ENCODE data around the gene ADARB1. TPM values are rescaled to one million over a fixed set of nuclear protein-coding genes. Genes with fewer than 3 reads are reported as not detected.

Gene ADARB1
- total RNA-seq, 1 experiment from 2014 or later = 14.6 TPM

DNA sequence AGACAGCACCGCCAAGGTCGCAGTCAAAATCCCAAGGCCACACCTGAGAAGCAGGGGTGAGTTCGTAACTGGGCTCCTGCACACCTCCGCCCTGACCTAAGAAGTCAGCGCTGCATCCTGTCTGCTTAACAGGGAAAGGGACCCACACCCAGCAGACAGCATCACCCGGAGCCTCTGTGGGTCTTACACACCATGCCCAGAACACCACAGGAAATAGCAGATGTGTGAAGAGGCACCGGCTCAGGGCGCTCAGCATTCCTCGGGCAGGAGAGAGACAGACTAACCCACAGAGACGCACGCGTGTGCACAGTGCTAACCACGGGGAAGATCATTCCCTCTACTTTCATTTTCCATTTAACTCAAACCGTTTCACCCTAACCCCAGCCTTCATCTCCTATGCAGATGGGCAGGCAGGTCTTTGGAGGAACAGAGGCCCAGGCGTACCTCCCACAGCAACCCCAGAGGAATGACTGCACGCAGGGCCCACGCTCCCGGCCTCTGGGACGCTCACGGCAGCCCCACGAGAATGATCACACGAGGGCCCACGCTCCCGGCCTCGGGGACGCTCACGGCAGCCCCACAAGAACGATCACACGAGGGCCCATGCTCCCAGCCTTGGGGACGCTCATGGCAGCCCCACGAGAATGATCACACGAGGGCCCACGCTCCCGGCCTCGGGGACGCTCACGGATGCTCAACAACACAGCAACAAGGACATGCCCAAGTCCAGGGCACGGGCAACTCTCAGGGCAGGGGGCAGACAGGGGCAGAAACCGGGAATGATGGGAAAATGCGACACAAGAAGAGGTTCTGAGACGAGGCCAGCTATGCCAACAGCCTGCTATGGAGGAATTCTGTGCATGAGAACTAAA is 192.4 kb downstream of the ADARB1 start:
- POLR2A ChIA-PET = no interaction called here
- Mint-ChIP-seq H3K27ac (no peak overlapping the region), H3K4me3 (no peak overlapping the region), H3K9me3 (no peaks in the 10 kb centered on the region; the same call in 1 of the 2 replicates), H3K36me3 (peaks cover 37% of the 10 kb centered on the region), H3K27me3 (ENCODE audit: low read depth) (no peaks in the 10 kb centered on the region), H3K4me1 (no peaks in the 10 kb centered on the region)
- DNase-seq (ENCODE audit: low spot score) = no peak
- CTCF ChIA-PET = no interaction called here
- no peak for ATAC-seq
- TF ChIP-seq, protein P1, sequence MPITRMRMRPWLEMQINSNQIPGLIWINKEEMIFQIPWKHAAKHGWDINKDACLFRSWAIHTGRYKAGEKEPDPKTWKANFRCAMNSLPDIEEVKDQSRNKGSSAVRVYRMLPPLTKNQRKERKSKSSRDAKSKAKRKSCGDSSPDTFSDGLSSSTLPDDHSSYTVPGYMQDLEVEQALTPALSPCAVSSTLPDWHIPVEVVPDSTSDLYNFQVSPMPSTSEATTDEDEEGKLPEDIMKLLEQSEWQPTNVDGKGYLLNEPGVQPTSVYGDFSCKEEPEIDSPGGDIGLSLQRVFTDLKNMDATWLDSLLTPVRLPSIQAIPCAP (CRISPR knock-in tag; IDR thresholded peaks at IDR 0.05) = no peak
- no peak for TF ChIP-seq ELF4 (CRISPR knock-in tag; IDR thresholded peaks at IDR 0.05; ENCODE audit: low read depth)
- no peak for TF ChIP-seq ETV6 (CRISPR knock-in tag; IDR thresholded peaks at IDR 0.05)
- TF ChIP-seq, protein P2, sequence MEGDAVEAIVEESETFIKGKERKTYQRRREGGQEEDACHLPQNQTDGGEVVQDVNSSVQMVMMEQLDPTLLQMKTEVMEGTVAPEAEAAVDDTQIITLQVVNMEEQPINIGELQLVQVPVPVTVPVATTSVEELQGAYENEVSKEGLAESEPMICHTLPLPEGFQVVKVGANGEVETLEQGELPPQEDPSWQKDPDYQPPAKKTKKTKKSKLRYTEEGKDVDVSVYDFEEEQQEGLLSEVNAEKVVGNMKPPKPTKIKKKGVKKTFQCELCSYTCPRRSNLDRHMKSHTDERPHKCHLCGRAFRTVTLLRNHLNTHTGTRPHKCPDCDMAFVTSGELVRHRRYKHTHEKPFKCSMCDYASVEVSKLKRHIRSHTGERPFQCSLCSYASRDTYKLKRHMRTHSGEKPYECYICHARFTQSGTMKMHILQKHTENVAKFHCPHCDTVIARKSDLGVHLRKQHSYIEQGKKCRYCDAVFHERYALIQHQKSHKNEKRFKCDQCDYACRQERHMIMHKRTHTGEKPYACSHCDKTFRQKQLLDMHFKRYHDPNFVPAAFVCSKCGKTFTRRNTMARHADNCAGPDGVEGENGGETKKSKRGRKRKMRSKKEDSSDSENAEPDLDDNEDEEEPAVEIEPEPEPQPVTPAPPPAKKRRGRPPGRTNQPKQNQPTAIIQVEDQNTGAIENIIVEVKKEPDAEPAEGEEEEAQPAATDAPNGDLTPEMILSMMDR (IDR thresholded peaks at IDR 0.05) = no peak
- TF ChIP-seq, protein P3, sequence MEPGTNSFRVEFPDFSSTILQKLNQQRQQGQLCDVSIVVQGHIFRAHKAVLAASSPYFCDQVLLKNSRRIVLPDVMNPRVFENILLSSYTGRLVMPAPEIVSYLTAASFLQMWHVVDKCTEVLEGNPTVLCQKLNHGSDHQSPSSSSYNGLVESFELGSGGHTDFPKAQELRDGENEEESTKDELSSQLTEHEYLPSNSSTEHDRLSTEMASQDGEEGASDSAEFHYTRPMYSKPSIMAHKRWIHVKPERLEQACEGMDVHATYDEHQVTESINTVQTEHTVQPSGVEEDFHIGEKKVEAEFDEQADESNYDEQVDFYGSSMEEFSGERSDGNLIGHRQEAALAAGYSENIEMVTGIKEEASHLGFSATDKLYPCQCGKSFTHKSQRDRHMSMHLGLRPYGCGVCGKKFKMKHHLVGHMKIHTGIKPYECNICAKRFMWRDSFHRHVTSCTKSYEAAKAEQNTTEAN (CRISPR knock-in tag; IDR thresholded peaks at IDR 0.05) = no peak
- TF ChIP-seq, protein P4, sequence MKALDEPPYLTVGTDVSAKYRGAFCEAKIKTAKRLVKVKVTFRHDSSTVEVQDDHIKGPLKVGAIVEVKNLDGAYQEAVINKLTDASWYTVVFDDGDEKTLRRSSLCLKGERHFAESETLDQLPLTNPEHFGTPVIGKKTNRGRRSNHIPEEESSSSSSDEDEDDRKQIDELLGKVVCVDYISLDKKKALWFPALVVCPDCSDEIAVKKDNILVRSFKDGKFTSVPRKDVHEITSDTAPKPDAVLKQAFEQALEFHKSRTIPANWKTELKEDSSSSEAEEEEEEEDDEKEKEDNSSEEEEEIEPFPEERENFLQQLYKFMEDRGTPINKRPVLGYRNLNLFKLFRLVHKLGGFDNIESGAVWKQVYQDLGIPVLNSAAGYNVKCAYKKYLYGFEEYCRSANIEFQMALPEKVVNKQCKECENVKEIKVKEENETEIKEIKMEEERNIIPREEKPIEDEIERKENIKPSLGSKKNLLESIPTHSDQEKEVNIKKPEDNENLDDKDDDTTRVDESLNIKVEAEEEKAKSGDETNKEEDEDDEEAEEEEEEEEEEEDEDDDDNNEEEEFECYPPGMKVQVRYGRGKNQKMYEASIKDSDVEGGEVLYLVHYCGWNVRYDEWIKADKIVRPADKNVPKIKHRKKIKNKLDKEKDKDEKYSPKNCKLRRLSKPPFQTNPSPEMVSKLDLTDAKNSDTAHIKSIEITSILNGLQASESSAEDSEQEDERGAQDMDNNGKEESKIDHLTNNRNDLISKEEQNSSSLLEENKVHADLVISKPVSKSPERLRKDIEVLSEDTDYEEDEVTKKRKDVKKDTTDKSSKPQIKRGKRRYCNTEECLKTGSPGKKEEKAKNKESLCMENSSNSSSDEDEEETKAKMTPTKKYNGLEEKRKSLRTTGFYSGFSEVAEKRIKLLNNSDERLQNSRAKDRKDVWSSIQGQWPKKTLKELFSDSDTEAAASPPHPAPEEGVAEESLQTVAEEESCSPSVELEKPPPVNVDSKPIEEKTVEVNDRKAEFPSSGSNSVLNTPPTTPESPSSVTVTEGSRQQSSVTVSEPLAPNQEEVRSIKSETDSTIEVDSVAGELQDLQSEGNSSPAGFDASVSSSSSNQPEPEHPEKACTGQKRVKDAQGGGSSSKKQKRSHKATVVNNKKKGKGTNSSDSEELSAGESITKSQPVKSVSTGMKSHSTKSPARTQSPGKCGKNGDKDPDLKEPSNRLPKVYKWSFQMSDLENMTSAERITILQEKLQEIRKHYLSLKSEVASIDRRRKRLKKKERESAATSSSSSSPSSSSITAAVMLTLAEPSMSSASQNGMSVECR (CRISPR knock-in tag; IDR thresholded peaks at IDR 0.05; ENCODE audit: borderline replicate concordance) = no peak
- no peak for TF ChIP-seq AFF4 (CRISPR knock-in tag; IDR thresholded peaks at IDR 0.05; ENCODE audit: borderline replicate concordance)
- TF ChIP-seq RORB (CRISPR knock-in tag; IDR thresholded peaks at IDR 0.05) = no peak
- no peak for TF ChIP-seq PREB (CRISPR knock-in tag; IDR thresholded peaks at IDR 0.05; ENCODE audit: borderline replicate concordance)
- no peak for TF ChIP-seq NFYB (CRISPR knock-in tag; conservative IDR thresholded peaks at IDR 0.05; ENCODE audit: low read depth)
- TF ChIP-seq ESRRA (CRISPR knock-in tag; IDR thresholded peaks at IDR 0.05; ENCODE audit: borderline replicate concordance) = no peak
- TF ChIP-seq, protein P5, sequence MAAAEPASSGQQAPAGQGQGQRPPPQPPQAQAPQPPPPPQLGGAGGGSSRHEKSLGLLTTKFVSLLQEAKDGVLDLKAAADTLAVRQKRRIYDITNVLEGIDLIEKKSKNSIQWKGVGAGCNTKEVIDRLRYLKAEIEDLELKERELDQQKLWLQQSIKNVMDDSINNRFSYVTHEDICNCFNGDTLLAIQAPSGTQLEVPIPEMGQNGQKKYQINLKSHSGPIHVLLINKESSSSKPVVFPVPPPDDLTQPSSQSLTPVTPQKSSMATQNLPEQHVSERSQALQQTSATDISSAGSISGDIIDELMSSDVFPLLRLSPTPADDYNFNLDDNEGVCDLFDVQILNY (CRISPR knock-in tag; IDR thresholded peaks at IDR 0.05) = no peak
- TF ChIP-seq SMAD4 (CRISPR knock-in tag; IDR thresholded peaks at IDR 0.05) = no peak
- TF ChIP-seq, protein P6, sequence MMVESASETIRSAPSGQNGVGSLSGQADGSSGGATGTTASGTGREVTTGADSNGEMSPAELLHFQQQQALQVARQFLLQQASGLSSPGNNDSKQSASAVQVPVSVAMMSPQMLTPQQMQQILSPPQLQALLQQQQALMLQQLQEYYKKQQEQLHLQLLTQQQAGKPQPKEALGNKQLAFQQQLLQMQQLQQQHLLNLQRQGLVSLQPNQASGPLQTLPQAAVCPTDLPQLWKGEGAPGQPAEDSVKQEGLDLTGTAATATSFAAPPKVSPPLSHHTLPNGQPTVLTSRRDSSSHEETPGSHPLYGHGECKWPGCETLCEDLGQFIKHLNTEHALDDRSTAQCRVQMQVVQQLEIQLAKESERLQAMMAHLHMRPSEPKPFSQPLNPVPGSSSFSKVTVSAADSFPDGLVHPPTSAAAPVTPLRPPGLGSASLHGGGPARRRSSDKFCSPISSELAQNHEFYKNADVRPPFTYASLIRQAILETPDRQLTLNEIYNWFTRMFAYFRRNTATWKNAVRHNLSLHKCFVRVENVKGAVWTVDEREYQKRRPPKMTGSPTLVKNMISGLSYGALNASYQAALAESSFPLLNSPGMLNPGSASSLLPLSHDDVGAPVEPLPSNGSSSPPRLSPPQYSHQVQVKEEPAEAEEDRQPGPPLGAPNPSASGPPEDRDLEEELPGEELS (CRISPR knock-in tag; IDR thresholded peaks at IDR 0.05) = no peak
- no peak for TF ChIP-seq MXD4 (CRISPR knock-in tag; IDR thresholded peaks at IDR 0.05; ENCODE audit: borderline replicate concordance)
- no peak for TF ChIP-seq ZNF263 (CRISPR knock-in tag; IDR thresholded peaks at IDR 0.05; ENCODE audit: low read depth)
- TF ChIP-seq USF1 (CRISPR knock-in tag; IDR thresholded peaks at IDR 0.05) = no peak

Measured in WTC11 (cell line).